ENCODE measurements around the gene FAM114A1. TPM values are rescaled to one million over a fixed set of nuclear protein-coding genes. Genes with fewer than 3 reads are reported as not detected.

The FAM114A1 gene
- polyA plus RNA-seq, 3 donors, result 3.2 to 12.0 (median 4.1) TPM

DNA sequence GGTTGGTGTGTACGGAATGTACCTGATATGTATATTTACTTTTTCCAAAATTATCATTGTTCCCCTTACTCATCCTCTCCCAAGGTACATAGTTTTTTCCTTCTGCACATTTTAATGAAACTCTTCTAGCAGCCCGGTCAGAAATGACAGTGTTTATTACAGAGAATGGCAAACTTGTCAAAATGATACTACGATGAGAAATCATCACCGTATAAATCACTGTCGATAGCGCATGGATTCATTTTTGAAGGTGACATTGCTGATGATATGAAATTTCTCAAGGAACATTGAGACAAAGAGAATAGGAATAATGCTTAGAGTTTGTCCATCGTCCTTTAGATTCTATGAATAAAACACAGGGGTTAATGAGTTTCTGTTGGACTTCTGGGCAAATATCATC, 30.6 kb downstream of the FAM114A1 start:
- Mint-ChIP-seq H3K36me3 (peaks cover 26 to 39% of the 10 kb centered on the region in 2 donors), H3K4me3 (no peak overlapping the region), H3K27me3 (ENCODE audit: low read depth in 3 of 3) (peaks cover 0 to 2% (median 0%) of the 10 kb centered on the region in 3 donors), H3K9me3 (peaks cover 0 to 2% (median 0%) of the 10 kb centered on the region in 7 donors), H3K4me1 (no peaks in the 10 kb centered on the region), H3K27ac (no peak overlapping the region)
- Histone ChIP-seq H3K36me3 (replicated peaks in 1 of 2; ENCODE audit: control insufficient read depth in 1 of 2, insufficient read depth in 2 of 2, low read length in 2 of 2) (peaks cover 5 to 50% of the 10 kb centered on the region in 2 donors), H3K9ac (ENCODE audit: insufficient read depth, low read length, poor library complexity, severe bottlenecking) (no peak overlapping the region), H3K4me2 (replicated peaks; ENCODE audit: extremely low read depth, low read length, poor library complexity, severe bottlenecking) (no peak overlapping the region), H3K4me1 (ENCODE audit: control insufficient read depth in 1 of 2, insufficient read depth in 2 of 2, low read length in 2 of 2) (no peaks in the 10 kb centered on the region), H3K79me2 (ENCODE audit: insufficient read depth, low read length) (no peaks in the 10 kb centered on the region), H3K9me3 (replicated peaks in 1 of 2; ENCODE audit: control insufficient read depth in 1 of 2, insufficient read depth in 1 of 2, low read length in 2 of 2) (no peaks in the 10 kb centered on the region), H3K27me3 (ENCODE audit: control insufficient read depth in 2 of 2, insufficient read depth in 2 of 2, low read length in 2 of 2) (no peaks in the 10 kb centered on the region), H4K20me1 (ENCODE audit: insufficient read depth, low read length) (no peaks in the 10 kb centered on the region), H3K4me3 (replicated peaks in 1 of 3; ENCODE audit: low read depth in 2 of 3, low read length in 3 of 3) (no peak overlapping the region), H3K27ac (ENCODE audit: low read depth in 1 of 2, low read length in 2 of 2) (no peak overlapping the region), H2AFZ (ENCODE audit: insufficient read depth, low read depth, low read length, poor library complexity, severe bottlenecking) (no peak overlapping the region)
- TF ChIP-seq, protein P1, sequence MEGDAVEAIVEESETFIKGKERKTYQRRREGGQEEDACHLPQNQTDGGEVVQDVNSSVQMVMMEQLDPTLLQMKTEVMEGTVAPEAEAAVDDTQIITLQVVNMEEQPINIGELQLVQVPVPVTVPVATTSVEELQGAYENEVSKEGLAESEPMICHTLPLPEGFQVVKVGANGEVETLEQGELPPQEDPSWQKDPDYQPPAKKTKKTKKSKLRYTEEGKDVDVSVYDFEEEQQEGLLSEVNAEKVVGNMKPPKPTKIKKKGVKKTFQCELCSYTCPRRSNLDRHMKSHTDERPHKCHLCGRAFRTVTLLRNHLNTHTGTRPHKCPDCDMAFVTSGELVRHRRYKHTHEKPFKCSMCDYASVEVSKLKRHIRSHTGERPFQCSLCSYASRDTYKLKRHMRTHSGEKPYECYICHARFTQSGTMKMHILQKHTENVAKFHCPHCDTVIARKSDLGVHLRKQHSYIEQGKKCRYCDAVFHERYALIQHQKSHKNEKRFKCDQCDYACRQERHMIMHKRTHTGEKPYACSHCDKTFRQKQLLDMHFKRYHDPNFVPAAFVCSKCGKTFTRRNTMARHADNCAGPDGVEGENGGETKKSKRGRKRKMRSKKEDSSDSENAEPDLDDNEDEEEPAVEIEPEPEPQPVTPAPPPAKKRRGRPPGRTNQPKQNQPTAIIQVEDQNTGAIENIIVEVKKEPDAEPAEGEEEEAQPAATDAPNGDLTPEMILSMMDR (IDR thresholded peaks at IDR 0.05), result no peak
- WGBS (ENCODE audit: insufficient coverage), result 99% methylated on average over 5 of the region's 7 CpGs
- DNase-seq, result no peak
- intact Hi-C loops (cut with micrococcal nuclease), result no loop called here

DNA sequence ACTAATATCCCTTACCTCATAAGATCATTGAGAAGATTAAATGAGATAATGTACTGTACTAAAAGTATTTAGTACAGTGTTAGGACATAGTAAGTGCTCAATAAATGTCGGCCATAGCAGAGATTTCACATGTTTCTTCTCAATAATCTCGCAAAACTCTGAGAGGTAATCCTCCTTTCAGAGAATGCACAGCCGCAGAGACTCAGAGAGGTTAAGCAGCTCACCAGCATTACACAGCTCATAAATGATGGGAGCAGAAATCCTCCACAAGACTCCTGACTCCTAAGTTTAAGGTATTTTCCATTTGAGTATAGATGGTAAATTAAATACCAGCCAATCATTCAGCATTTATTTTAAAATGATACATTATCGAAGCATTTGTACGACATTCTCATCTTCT, 34.6 kb downstream of the FAM114A1 start:
- no peak overlapping the region for H3K4me2 ChIP-seq (replicated peaks; ENCODE audit: extremely low read depth, low read length, poor library complexity, severe bottlenecking)
- H3K27me3 Mint-ChIP-seq (ENCODE audit: low read depth in 3 of 3), result no peaks in the 10 kb centered on the region
- WGBS (ENCODE audit: insufficient coverage), result 100% methylated on average over 2 of the region's 5 CpGs
- H3K27ac Mint-ChIP-seq, result no peak overlapping the region
- H3K27me3 ChIP-seq (ENCODE audit: control insufficient read depth in 2 of 2, insufficient read depth in 2 of 2, low read length in 2 of 2), result no peaks in the 10 kb centered on the region
- no peak overlapping the region for H3K4me3 Mint-ChIP-seq
- H3K36me3 ChIP-seq (replicated peaks in 1 of 2; ENCODE audit: control insufficient read depth in 1 of 2, insufficient read depth in 2 of 2, low read length in 2 of 2), result peaks cover 18 to 58% of the 10 kb centered on the region in 2 donors
- H3K36me3 Mint-ChIP-seq, result peaks cover 32 to 40% of the 10 kb centered on the region in 2 donors
- H3K4me1 ChIP-seq (ENCODE audit: control insufficient read depth in 1 of 2, insufficient read depth in 2 of 2, low read length in 2 of 2), result no peaks in the 10 kb centered on the region
- H3K27ac ChIP-seq (ENCODE audit: low read depth in 1 of 2, low read length in 2 of 2), result no peak overlapping the region
- no peak overlapping the region for H3K9ac ChIP-seq (ENCODE audit: insufficient read depth, low read length, poor library complexity, severe bottlenecking)
- H3K9me3 ChIP-seq (replicated peaks in 1 of 2; ENCODE audit: control insufficient read depth in 1 of 2, insufficient read depth in 1 of 2, low read length in 2 of 2), result no peaks in the 10 kb centered on the region
- intact Hi-C loops (cut with micrococcal nuclease), result loop anchor here in 1 of 2 donors (5.0 kb wide), 1 partner anchor 235 kb away; no protein-coding TSS in a partner anchor
- H3K4me3 ChIP-seq (replicated peaks in 1 of 3; ENCODE audit: low read depth in 2 of 3, low read length in 3 of 3), result no peak overlapping the region
- H4K20me1 ChIP-seq (ENCODE audit: insufficient read depth, low read length), result no peaks in the 10 kb centered on the region
- no peak for DNase-seq
- H2AFZ ChIP-seq (ENCODE audit: insufficient read depth, low read depth, low read length, poor library complexity, severe bottlenecking), result no peak overlapping the region
- H3K9me3 Mint-ChIP-seq, result peaks cover 0 to 2% (median 0%) of the 10 kb centered on the region in 7 donors
- H3K4me1 Mint-ChIP-seq, result no peaks in the 10 kb centered on the region
- TF ChIP-seq, protein P1 (IDR thresholded peaks at IDR 0.05), result no peak
- no peaks in the 10 kb centered on the region for H3K79me2 ChIP-seq (ENCODE audit: insufficient read depth, low read length)
